NCI-H2196 treated with DMSO at 0.1 percent for 48 hours (cell line): ENCODE results near the gene TMEM119.
"Not testable (repeated sequence)": the region's sequence is repeated elsewhere in the genome, so short reads cannot be mapped to it uniquely, and the experiment has no call there.

Source experiments
- DNase-seq: peaks from one replicate; lab custom pipeline; 2025; ENCODE audit not compliant: unreplicated experiment; lab: John Stamatoyannopoulos, UW

Gene TMEM119

DNA sequence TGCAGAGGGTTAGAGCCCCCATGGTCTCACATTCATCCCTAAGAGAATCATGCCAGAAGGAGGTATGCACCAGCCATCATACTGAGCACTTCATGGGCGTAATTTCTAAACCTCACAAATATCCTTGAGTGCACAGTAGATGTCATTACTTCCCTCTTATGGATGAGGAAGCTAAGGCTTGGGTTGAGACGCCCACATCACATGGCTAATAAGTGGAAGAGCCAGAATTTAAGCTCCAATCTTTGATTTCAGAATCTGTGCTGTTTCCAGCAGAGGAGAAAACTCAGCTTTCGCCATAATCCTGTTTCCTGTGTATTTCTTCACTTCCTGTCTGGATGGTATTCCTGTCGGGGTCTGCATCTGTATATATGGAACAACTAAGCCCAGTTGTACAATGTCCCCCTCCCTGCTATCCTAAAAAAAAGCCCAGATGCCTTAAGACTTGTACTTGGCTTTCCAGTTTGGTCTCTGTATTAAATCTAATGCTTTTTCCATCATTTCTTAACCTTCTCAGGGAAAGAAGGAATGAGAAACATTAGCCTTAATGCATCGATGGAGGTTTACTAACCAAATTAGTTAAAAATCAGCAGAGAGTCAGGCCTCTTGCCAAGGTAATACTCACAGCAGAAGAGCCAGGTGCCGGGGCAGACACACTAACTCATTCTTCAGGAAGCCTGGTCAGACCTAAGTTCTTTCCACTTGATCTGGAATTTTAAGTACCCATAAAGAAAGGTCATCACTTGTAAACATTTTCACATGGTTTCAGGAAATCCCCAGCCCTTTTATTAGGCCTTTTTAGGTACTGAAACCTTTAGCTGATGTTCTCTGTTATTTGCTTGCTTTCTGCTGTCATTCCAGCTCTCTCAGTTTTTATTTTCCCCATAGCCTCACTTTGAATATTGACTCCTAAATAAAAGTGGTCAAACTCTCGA is 30.2 kb downstream of the TMEM119 start:
- DNase-seq, result peak; percentile 27

DNA sequence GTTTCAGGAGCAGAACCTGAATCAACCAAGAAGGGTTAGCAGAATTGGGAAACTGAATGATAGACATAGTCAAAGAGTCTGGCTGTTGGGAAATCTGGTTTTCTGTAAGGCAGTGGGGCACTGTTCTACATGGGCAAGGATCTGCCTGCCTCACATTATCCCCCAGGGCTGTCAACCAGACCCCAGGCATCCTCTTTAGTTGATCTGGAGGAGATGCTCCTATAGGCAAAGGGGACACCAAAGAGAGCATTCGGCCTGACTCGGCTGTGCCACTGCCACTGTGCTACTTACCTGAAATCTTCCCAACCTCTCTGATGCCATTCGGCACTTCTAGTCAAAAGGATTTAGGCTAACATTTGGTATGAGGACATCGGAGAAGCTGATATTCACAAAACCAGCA is 31.4 kb downstream of the TMEM119 start:
- no peak for DNase-seq

DNA sequence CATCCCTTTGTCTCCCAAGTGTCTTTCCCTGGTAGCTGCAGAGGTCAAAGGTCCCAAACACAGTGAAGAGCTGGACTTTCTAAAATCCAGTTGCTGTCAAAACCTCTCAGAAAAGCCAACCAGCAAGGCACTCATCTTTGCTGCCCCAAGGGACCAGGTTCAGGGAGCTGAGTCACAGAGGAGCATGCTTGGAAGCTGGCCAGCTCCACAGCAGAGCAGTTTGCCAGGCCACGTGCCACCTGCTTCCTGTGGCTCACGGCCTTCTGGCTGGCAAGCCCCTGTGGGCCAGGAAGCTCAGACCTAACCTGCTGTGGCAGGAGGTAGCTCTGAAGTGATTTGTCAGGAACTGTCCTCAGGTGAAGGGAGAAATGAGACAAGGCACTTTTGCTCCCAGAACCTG is 31.9 kb downstream of the TMEM119 start:
- peak; percentile 87 for DNase-seq

- DNase-seq, result no peak
These were observed 32.7 kb downstream of the TMEM119 start for GRCh38 chr12:108565146-108565545.

- DNase-seq, result no peak
These were observed 33.2 kb downstream of the TMEM119 start for GRCh38 chr12:108564724-108565123.

GRCh38 chr12:108563804-108564151 is 34.1 kb downstream of the TMEM119 start:
- no peak for DNase-seq

DNA sequence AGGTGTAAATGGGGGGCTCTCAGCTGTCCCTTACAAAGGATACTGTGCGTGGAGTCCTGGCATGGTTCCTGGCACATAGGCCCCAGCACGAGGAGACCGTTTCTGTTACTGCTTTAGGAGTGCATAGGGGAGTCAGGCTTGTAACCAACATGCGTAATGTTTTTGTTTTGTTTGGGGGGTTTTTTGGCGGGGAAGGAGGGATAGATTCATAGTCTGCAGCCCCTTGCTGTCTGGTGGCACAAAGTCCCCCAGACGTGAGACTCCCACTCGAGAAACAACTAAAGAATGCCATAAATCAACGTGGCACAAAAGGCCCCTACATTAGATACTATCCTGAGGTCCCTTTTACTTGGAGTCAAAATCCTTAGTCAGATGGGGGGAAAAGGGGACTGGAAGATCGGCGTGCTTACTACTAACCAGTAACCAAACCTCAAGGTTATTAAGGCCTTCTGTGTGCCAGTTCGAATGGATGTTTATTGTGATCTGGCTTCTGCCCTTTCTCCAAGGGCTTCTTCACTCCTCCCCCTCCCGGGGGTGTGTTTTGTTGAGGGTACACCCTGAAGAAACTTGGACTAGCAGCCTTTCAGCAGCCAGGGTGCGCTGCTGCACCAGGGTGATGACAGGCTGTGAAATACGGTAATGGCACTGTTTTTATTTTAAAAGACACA is 34.6 kb downstream of the TMEM119 start:
- peak; percentile 71 for DNase-seq

- peak; percentile 91 for DNase-seq
These were observed 35.3 kb downstream of the TMEM119 start, which contains the start of gene ISCU for GRCh38 chr12:108562348-108563135. Gene ISCU, plus strand, starts transcription at chr12:108562596. Its CDS starts 27 bp downstream, at chr12:108562623.

DNA sequence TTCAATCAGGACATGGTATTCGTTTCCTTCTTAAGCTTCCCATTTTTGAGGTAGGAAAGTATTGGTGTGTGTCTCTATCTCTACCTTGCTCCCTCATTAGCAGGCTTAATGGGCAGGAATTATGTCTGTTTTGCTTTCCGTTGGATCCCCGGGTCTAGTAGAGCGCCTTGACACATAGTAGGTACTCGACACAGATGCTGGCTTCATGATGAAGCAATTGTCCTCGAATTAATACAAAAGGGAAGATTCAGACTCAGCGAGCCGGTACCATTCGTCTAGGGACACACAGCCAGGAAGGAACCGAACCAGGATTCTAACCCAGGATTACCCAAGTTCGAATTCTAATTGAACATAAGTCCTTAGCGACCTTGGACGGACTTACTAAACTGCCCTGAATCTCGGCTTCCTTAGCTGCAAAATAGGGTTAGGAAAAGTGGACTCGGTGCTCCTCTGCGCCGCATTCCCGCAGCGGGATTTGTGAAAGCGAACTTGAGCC is 36.0 kb downstream of the TMEM119 start:
- no peak for DNase-seq

- peak; percentile 83 for DNase-seq
These were observed 36.8 kb downstream of the TMEM119 start, which contains the start of gene SART3 for GRCh38 chr12:108560752-108561719. Gene SART3, minus strand, starts transcription at chr12:108561173. Its CDS starts 19 bp downstream, at chr12:108561154.

DNA sequence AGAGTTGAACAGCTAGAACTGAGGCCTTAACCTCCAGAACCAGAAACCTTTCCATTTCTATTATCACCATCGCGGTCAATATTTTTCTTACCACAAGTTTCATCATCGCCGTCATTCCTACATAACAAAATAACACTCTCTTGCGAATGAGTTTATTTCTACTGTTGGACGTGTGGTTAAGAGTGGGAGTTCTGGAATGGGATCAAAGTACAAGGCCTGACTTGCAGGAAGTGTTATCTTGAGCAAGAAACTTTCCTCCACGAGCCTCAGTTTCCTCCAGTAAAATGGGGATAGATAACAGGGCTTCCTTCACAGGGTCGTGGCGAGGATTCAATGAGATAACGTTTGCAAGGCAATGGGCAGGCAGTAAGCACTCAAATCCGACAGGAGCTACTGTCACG is 37.6 kb downstream of the TMEM119 start:
- DNase-seq, result no peak

DNA sequence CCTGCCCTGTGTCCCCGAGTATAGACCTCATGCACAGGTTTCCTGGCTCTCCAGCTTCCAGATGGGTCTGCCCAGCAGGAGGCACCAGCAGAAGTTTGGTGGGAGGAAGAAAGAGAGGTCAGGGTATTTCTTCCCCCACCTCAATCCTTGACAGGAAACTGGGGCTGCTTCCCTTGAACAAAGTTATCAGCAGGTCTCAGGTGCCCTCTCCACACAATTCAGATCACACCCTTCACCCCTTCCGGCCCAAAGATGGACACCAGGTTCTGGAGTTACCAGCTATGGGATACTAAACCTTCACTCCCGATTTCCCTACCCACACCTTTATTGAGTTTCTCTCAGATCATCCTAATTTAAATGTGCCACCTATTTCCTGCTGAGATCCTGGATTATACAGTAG is 38.1 kb downstream of the TMEM119 start:
- no peak for DNase-seq

GRCh38 chr12:108559007-108559655 is 38.8 kb downstream of the TMEM119 start:
- DNase-seq, result no peak

- not testable (repeated sequence) for DNase-seq
These were observed 42.5 kb downstream of the TMEM119 start for GRCh38 chr12:108555383-108555782.

GRCh38 chr12:108553799-108554198 is 44.1 kb downstream of the TMEM119 start:
- DNase-seq, result no peak

DNA sequence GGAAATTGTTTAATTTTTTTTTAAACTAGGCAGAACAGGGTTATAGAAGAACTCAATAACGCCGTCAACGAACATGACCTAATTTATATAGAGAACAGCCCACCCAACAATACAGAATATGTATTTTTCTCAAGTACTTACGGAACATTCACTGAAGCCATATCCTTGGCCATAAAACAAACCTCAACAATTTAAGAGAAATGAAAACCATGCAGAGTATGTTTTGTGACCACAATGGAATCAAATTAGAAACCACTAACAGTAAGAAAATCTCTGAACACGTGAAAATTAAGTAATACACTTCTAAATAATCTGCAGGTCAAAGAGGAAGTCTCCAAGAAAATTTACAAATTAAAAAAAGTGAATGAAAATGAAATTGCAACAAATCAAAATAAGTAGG is 46.3 kb downstream of the TMEM119 start:
- no peak for DNase-seq

GRCh38 chr12:108548954-108549521 is 48.8 kb downstream of the TMEM119 start:
- DNase-seq, result no peak

DNA sequence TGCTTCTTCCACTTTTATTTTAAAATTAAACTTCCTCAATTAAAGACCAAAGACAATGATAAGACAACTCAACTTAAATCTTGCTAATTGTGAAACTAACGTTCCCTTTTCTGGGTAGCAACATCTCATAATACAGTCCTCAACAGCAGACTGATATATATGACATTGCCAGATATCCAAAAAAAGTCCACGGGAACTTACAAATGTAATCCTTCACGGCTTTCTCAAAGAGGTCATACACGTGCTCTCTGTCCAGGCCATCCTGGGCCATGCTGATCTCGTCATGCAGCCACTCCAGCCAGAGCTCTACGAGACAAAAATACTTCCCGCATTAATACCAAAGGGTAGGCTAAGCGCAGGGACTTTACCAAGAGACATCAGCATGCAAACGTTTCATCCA is 50.2 kb downstream of the TMEM119 start:
- no peak for DNase-seq

GRCh38 chr12:108543652-108544051 is 54.2 kb downstream of the TMEM119 start:
- DNase-seq, result no peak
